Motor neuron (in vitro differentiated cells): ENCODE results near the gene ZNF606. TPM values are rescaled to one million over a fixed set of nuclear protein-coding genes. Genes with fewer than 3 reads are reported as not detected.

ENCODE experiments used
- ATAC-seq, 8 experiments: fragments of 200-7000 bp; cut with Tn5 transposase; replicated peaks in 6 of 8; 2 replicates each; pipeline ENCODE4 v1.8.0; 2021; ENCODE audit warnings: mild to moderate bottlenecking in 8 of 8, moderate library complexity in 8 of 8
- H3K27ac ChIP-seq, 2 donors: fragments of 250-450 bp; sonication (Bioruptor Pico); 2 replicates each; pipeline ENCODE4 v1.9.0; 2021; ENCODE audit warnings: antibody characterized with exemption in 2 of 2, mild to moderate bottlenecking in 2 of 2, moderate library complexity in 1 of 2
- H3K4me1 ChIP-seq, 2 donors: fragments of 250-450 bp; sonication (Bioruptor Pico); replicated peaks in 1 of 2; 2 replicates each; pipeline ENCODE4 v1.6.1; 2021; ENCODE audit warnings: antibody characterized with exemption in 2 of 2, mild to moderate bottlenecking in 2 of 2, moderate library complexity in 1 of 2
- H3K4me3 ChIP-seq, 5 donors: fragments of 250-450 bp; sonication (Bioruptor Pico); 2 replicates each; pipeline ENCODE4 v1.9.0; 2021; ENCODE audit warnings: antibody characterized with exemption in 5 of 5, mild to moderate bottlenecking in 5 of 5, moderate library complexity in 4 of 5
- WGBS, 10 experiments: fragments of 450-650 bp; shearing (Covaris generic); methylation state at CpG; one replicate each; pipeline ENCODE4 v1.0.0; 2022; 5-methylcytosine and 5-hydroxymethylcytosine counted together
- in situ Hi-C, 9 experiments: fragments of 400-800 bp; cut with MboI; loops; one replicate each; pipeline ENCODE4 v1.15.0; 2021; ENCODE audit warnings: low sequenced_read_pairs in 9 of 9, low pct_unique_long_range_greater_than_20kb in 2 of 9; ENCODE audit not compliant: unreplicated experiment in 9 of 9
- total RNA-seq, 8 experiments: library from RNA; unstranded; fragments of 300-600 nt; gene quantifications; 2 replicates each; pipeline versions ENCODE4 v1.2.3 to v1.2.4, GENCODE V29; 2022

Gene ZNF606
- total RNA-seq, 8 experiments from 2014 or later = 7.1 to 28.2 (median 20.2) TPM

GRCh38 chr19:58003174-58003828 lies 681 bp upstream of the ZNF606 start:
- Histone ChIP-seq H3K4me3 (peak overlapping the region; percentile 80 to 98 (median 82)), H3K4me1 (peaks cover 4 to 9% of the 10 kb centered on the region in 2 donors), H3K27ac (peak overlapping the region; percentile 97 to 98)
- in situ Hi-C loops = no loop called here
- peak in 3 of 8 experiments; percentile 6 to 9 (median 8) for ATAC-seq
- WGBS, 10 experiments = 14 to 100% (median 56%) methylated on average over 1 to 17 of the region's 31 CpGs; no CpG with 5 or more reads in 2 of the 10 experiments

- Histone ChIP-seq H3K4me3 (peak overlapping the region; percentile 80 to 98 (median 82)), H3K27ac (peak overlapping the region; percentile 97 to 98), H3K4me1 (peaks cover 4 to 9% of the 10 kb centered on the region in 2 donors)
- in situ Hi-C loops = no loop called here
- 0 to 23% (median 4%) methylated on average over 1 to 14 of the region's 23 CpGs; no CpG with 5 or more reads in 2 of the 10 experiments for WGBS, 10 experiments
- peak in 6 of 8 experiments; percentile 4 to 19 (median 10) for ATAC-seq
These were observed 688 bp downstream of the ZNF606 start for GRCh38 chr19:58001895-58002369.

DNA sequence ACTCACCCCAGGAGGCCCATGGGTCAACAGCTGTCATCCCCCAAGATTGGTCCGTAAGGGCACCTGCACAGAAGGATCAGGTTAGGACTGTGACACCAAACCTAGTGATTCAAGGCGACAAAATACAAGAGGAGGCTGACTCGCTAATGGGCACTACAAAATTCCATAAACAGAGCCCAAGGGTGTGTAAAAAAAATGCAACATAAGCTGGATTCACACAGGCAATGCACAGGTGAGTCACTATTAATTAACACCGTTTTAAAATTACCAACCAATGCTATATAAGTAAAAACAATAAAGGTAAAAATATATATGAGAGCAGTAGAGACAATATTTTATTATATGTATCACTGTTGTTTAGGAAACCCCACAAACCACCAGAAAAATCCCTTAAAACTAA lies 1.9 kb downstream of the ZNF606 start:
- WGBS, 10 experiments = 85 to 100% (median 99%) methylated on average over 1 to 4 of the region's 4 CpGs
- in situ Hi-C loops = no loop called here
- ATAC-seq = no peak
- Histone ChIP-seq H3K4me1 (peaks cover 4 to 9% of the 10 kb centered on the region in 2 donors), H3K4me3 (no peak overlapping the region), H3K27ac (no peak overlapping the region)

- Histone ChIP-seq H3K4me1 (no peaks in the 10 kb centered on the region), H3K27ac (no peak overlapping the region), H3K4me3 (no peak overlapping the region)
- no peak for ATAC-seq
- WGBS, 10 experiments = 60 to 100% (median 88%) methylated on average over 1 of the region's 1 CpG; no CpG with 5 or more reads in 4 of the 10 experiments
- in situ Hi-C loops = no loop called here
These were observed 9.8 kb downstream of the ZNF606 start for GRCh38 chr19:57992841-57993240.

GRCh38 chr19:57978586-57979289 lies 23.9 kb downstream of the ZNF606 start:
- no peak overlapping the region for H3K4me3 ChIP-seq
- H3K4me1 ChIP-seq = no peaks in the 10 kb centered on the region
- WGBS, 10 experiments = 37 to 100% (median 97%) methylated on average over 2 to 3 of the region's 3 CpGs
- no peak for ATAC-seq
- in situ Hi-C loops = no loop called here
- no peak overlapping the region for H3K27ac ChIP-seq

- in situ Hi-C loops = no loop called here
- ATAC-seq = no peak
- no peak within 1 kb of the TSS for H3K27ac ChIP-seq
- WGBS, 10 experiments = 40 to 100% (median 100%) methylated on average over 1 to 4 of the region's 4 CpGs
- H3K4me3 ChIP-seq = no peak within 1 kb of the TSS
- H3K4me1 ChIP-seq = no peaks in the 10 kb centered on the region
These were observed 28.2 kb downstream of the ZNF606 start, which contains the start of gene C19orf18 for GRCh38 chr19:57974434-57974833. Gene C19orf18 (minus strand): TSS chr19:57974534. CDS start chr19:57974432, 102 bp downstream.

- WGBS, 10 experiments = 54 to 90% (median 80%) methylated on average over 2 to 8 of the region's 8 CpGs
- Histone ChIP-seq H3K4me3 (no peak overlapping the region), H3K27ac (no peak overlapping the region), H3K4me1 (no peaks in the 10 kb centered on the region)
- in situ Hi-C loops = no loop called here
- ATAC-seq = no peak
These were observed 37.9 kb downstream of the ZNF606 start for GRCh38 chr19:57964761-57965160.

DNA sequence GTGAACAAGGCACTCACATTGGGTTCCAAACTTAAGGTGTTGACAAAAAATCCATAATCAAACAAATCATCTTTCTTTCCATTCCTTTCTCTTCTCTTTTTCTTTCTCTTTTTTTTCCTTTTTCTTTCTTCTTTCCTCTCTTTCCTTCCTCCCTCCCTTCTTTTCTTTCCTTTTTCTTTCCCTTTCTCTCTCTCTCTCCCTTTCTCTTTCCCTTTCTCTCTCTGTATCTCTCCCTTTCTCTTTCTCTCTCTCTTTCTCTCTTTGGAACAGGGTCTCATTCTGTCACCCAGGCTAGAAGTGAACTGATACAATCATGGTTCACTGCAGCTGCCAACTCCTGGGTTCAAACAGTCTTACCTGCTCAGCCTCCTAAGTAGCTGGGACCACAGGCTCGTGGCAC lies 40.8 kb downstream of the ZNF606 start:
- 0 to 67% (median 33%) methylated on average over 1 of the region's 1 CpG for WGBS, 10 experiments
- ATAC-seq = no peak
- Histone ChIP-seq H3K27ac (no peak overlapping the region), H3K4me1 (no peaks in the 10 kb centered on the region), H3K4me3 (no peak overlapping the region)
- in situ Hi-C loops = no loop called here

DNA sequence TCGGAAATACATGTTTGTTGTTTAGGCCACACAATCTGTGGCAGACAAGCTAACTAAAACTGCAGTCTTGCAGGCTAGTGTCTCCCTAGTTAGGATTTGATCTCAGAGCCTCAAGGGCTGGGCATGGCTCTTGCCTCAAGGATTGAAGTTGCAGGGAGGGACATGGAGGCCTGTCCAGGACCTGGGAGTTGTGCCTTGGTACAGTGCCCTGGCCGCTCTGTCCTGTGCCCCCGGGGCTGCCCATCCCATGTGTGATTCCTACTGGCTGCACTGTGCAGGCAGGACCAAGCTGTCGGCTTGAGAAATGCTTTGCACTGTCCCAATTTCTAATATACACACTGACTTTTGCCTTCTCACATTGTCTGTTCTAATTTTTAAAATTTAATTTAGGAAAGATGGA lies 47.6 kb downstream of the ZNF606 start:
- in situ Hi-C loops = no loop called here
- no peak overlapping the region for H3K27ac ChIP-seq
- no peaks in the 10 kb centered on the region for H3K4me1 ChIP-seq
- ATAC-seq = no peak
- 17 to 100% (median 60%) methylated on average over 1 to 4 of the region's 4 CpGs; no CpG with 5 or more reads in 1 of the 10 experiments for WGBS, 10 experiments
- no peak overlapping the region for H3K4me3 ChIP-seq

- 50 to 90% (median 53%) methylated on average over 2 to 5 of the region's 12 CpGs; no CpG with 5 or more reads in 7 of the 10 experiments for WGBS, 10 experiments
- H3K4me3 ChIP-seq = no peak overlapping the region
- peaks cover 6 to 10% of the 10 kb centered on the region in 2 donors for H3K4me1 ChIP-seq
- ATAC-seq = no peak
- no peak overlapping the region for H3K27ac ChIP-seq
- in situ Hi-C loops = no loop called here
These were observed 52.9 kb downstream of the ZNF606 start for GRCh38 chr19:57949702-57950101.

- no peak overlapping the region for H3K27ac ChIP-seq
- no peak for ATAC-seq
- WGBS, 10 experiments = 90 to 100% (median 100%) methylated on average over 1 to 9 of the region's 24 CpGs; no CpG with 5 or more reads in 5 of the 10 experiments
- no peak overlapping the region for H3K4me3 ChIP-seq
- in situ Hi-C loops = no loop called here
- peaks cover 6 to 10% of the 10 kb centered on the region in 2 donors for H3K4me1 ChIP-seq
These were observed 53.3 kb downstream of the ZNF606 start for GRCh38 chr19:57949296-57949695.

DNA sequence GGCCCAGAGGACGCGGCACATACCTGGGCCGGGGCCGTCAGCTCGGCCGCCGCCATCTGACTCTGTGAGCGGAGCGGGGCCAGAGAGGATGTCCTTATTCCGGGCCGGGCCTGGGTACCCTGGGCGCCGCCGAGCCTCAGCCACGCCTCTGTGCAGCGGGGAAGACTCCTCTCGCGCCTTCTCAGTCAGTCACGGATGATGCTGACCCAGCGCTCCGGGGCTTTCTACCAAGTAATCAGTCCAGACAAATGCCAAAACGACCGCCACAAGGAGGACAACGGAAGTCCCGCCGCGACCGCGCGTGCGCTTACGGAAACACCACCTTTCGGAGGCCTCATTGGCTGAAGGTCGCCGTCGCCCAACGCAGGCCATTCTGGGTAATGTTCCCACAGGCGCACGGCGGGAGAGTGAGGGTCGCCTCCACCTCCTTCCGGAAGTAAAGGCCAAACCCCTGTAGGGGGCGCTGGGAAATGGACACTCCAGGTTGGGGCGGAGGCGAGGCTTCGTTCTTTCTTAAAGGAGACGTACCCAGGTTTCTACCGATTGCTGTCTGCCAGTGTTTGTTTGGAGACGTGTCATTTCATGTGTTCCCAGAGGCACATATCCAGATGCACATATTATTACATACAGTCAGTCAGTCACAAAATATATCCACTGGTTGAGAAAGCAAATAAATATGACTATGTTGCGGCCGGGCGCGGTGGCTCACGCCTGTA lies 55.0 kb downstream of the ZNF606 start, which contains the start of gene ZNF256:
Gene ZNF256, minus strand, starts transcription at position 288 of the 716 bp plus-strand sequence. Its CDS starts 232 bp downstream, at position 56.
- Histone ChIP-seq H3K4me1 (peaks cover 6 to 10% of the 10 kb centered on the region in 2 donors), H3K27ac (peak within 1 kb of the TSS; percentile 69 to 90), H3K4me3 (peak within 1 kb of the TSS; percentile 71 to 97 (median 78))
- peak; percentile 92 to 100 (median 99) for ATAC-seq
- in situ Hi-C loops = no loop called here
- 0 to 19% (median 0%) methylated on average over 1 to 12 of the region's 54 CpGs; no CpG with 5 or more reads in 5 of the 10 experiments for WGBS, 10 experiments

DNA sequence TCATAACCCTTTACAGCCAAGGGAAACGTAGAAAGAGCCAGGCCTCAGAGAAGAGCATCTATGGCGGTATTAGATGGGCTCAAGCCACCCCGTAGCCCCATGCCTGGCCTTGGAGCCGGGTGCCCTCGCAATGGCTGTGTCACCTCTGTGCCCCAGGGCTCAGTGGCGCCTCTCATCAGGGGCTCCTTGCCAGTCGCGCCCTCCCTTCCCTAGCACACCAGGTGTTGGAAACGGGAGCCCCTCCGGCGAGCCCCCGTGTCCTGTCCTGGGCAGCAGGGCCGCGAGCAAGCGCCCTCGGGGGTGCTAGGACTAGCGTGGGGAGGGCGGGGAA lies 55.6 kb downstream of the ZNF606 start:
- peak overlapping the region; percentile 69 to 90 for H3K27ac ChIP-seq
- in situ Hi-C loops = no loop called here
- ATAC-seq = peak in 2 of 8 experiments; percentile 4 to 13
- 27% methylated on average over 3 of the region's 18 CpGs; no CpG with 5 or more reads in 9 of the 10 experiments for WGBS, 10 experiments
- peak overlapping the region; percentile 71 to 97 (median 78) for H3K4me3 ChIP-seq
- peaks cover 6 to 10% of the 10 kb centered on the region in 2 donors for H3K4me1 ChIP-seq
